H1 (cell line): ENCODE results near the gene ALG5. TPM values are rescaled to one million over a fixed set of nuclear protein-coding genes. Genes with fewer than 3 reads are reported as not detected.

Experiments
- EZH2 ChIP-seq: fragments of 200-600 bp; sonication (generic); IDR thresholded peaks from 2 replicates; pipeline ENCODE4 v1.7.1; 2012; ENCODE audit warnings: low read depth, mild to moderate bottlenecking, moderate library complexity, low read length, inconsistent platforms; ENCODE audit not compliant: severe bottlenecking
- FOSL1 ChIP-seq: IDR thresholded peaks from 2 replicates; pipeline ENCODE4 v1.6.1; 2011; ENCODE audit warnings: mild to moderate bottlenecking, low read depth, low read length, moderate library complexity; ENCODE audit not compliant: insufficient read depth
- JUN ChIP-seq: IDR thresholded peaks from 2 replicates; pipeline ENCODE4 v1.6.1; 2011; ENCODE audit warnings: low read depth, mild to moderate bottlenecking, improper control_type of control experiment, low read length
- JUND ChIP-seq: IDR thresholded peaks from 2 replicates; pipeline ENCODE4 v1.6.1; 2011; ENCODE audit warnings: mild to moderate bottlenecking, improper control_type of control experiment, low read length
- TAF7 ChIP-seq: optimal IDR thresholded peaks from 2 replicates; pipeline ENCODE3; 2011; ENCODE audit warnings: low read depth, mild to moderate bottlenecking, inconsistent platforms, low read length, moderate library complexity, borderline replicate concordance
- TEAD4 ChIP-seq: IDR thresholded peaks from 2 replicates; pipeline ENCODE4 v1.6.1; 2012; ENCODE audit warnings: low read depth, low read length, inconsistent platforms, mixed read lengths
- YY1 ChIP-seq: IDR thresholded peaks from 2 replicates; pipeline ENCODE4 v1.6.1; 2011; ENCODE audit warnings: low read depth, mild to moderate bottlenecking, low read length
- polyA plus RNA-seq, 7 experiments: library from polyadenylated mRNA; depleted of rRNA in 3 of 7; stranded (reverse) in 5 of 7; unstranded in 2 of 7; fragments of >200 nt in 5 of 7; fragments of 200-250 nt in 2 of 7; gene quantifications; 1 replicate in 5 of 7; 2 replicates in 1 of 7; 4 replicates in 1 of 7; pipeline versions ENCODE4 v1.2.1 to v1.2.3, GENCODE V29; 2011 to 2013; ENCODE audit warnings: missing spikeins in 2 of 7, mixed read lengths in 2 of 7
- total RNA-seq: library from RNA; stranded (reverse); fragmentation: NEBNext Ultra II Directional; extraction: Animal tissue kit (Norgen Biotek cat#: 25700); gene quantifications from 2 replicates; pipeline ENCODE4 v1.2.1, GENCODE V29; 2021

ALG5 gene
- total and polyA plus RNA-seq, 2 of the 8 experiments (the other 6 are each of a cell fraction or from before 2014, with no cell fraction given) = 15.0 to 24.3 TPM

DNA sequence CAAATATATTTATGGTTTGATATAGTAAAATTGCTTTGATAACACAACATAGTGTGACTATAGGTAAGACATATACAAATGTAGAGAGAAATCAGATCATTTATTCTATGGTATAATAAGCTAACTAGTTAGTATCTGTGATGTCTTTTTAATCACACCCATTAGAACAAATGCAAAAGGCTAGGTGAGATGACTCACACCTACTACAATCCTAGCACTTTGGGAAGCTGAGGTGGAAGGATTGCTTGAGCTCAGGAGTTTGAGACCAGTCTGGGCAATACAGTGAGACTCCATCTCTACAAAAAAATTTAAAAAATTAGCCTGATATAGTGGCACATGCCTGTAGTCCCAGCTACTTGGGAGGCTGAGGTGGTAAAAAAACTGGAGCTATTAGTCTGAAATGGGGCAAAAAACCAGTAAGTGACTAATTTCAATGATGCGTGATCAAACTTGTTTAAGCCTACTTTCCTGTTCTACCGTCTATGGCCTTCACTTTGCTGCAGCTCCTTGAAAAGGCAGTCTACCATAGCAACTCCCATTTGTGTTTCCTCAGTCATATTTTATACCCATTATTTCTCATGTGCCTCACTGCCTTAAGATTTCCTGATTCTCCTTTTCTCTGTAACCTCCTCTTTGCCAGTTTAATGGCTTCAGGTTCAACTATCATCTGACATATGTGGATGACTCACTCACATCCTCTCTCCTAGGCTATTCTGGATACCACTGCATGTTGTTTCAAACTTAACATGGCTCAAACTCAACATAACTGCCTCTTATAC lies 12.5 kb downstream of the ALG5 start (continued):
- TF ChIP-seq FOSL1 (no peak), EZH2 (no peak), JUND (no peak), YY1 (no peak), TAF7 (no peak), JUN (no peak), TEAD4 (no peak)
